Stimulated activated CD8-positive, alpha-beta memory T cell treated with anti-CD3 and anti-CD28 coated beads, Interleukin-4, amount 100 ng/mL, for 4 hours (primary cell): ENCODE data around the gene ACCSL.

Experiments
- DNase-seq, 2 donors: peaks; one replicate each; pipeline ENCODE4 v3.0.0-alpha.2; 2020; ENCODE audit warnings: low read depth in 2 of 2, low spot score in 1 of 2

ACCSL gene

GRCh38 chr11:44047931-44048431, at the start of gene ACCSL:
Gene ACCSL (plus strand): TSS chr11:44047981. CDS start chr11:44048037, 56 bp downstream.
- no peak for DNase-seq

GRCh38 chr11:43998308-43998707, 49.5 kb upstream of the ACCSL start:
- no peak for DNase-seq

DNA sequence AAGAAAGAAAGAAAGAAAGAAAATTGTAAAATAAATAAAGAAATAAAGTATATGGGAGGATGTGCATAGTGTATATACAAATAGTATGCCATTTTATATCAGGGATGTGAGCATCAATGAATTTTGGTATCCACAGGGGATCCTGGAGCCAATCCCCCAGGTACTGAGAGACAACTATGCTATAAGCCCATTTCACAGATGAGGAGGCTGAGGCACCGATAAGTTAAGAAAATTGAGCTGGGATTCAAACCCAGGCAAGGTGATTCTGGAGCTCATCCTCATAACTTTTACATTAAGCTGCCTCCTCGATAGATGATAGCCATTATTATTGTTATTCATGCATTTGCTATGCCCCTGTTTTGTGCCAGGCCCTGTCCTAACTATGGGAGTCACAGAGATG, 47.0 kb upstream of the ACCSL start:
- no peak for DNase-seq

GRCh38 chr11:44002191-44003093, 45.3 kb upstream of the ACCSL start:
- no peak for DNase-seq

GRCh38 chr11:44003736-44004451, 43.9 kb upstream of the ACCSL start:
- no peak for DNase-seq

DNA sequence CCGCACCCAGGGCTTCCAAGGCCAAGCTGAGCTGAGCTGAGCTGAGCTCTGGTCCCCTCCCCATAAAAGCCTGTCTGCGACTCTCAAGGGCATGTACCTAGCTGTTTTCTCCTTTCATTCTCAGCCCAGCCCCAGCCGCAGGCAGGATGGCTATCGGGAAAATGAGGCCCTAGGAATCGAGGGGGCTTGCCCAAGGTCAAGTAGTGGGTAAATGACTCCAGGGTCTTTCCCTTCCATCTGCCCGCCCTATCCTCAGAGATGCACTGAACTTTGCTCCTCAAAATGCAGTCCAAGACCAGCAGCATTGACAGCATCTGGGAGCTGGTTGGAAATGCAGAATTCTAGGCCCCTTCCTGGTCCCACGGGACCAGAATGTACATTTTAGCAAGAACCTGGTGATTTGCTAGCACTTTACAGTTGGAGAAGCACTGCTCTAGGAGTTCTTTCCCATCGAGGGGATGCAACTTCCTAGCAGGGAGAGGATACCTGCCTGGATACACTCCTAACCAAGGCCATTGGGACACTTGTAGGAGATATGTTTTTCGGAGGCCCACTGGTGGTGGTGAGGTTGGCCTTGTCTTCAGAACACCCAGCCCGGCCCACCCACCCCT, 43.2 kb upstream of the ACCSL start:
- no peak for DNase-seq

DNA sequence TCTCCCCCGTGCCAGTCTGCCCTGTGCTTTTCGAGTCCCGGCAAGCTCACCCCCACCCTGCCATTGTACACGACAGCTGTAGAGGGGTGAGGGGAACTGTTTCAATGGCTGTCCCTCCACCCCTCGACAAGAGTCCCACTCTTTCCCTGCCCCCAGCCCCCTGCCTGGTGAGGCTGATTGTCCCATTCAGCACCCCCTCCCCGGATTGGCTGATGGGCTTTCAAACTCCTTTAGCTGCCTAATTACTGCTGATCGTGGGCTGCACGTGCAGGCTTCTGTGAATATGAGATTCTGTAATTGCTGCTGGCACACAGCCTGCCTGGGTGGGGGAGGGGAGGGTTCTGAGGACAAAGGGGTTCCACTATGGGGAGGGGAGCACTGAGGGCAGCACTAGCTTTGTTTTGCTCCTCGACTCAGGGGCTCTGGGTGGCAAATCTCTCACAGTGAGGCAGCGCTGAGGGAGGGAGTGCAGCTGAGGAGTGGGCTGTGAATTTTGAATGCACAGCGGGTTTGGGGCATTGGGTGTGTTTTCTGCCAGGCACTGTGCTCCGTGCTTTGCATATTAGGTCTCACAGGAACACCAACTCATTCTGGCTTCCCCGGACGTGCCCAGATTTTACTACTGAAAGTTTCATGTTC, 42.6 kb upstream of the ACCSL start:
- no peak for DNase-seq

DNA sequence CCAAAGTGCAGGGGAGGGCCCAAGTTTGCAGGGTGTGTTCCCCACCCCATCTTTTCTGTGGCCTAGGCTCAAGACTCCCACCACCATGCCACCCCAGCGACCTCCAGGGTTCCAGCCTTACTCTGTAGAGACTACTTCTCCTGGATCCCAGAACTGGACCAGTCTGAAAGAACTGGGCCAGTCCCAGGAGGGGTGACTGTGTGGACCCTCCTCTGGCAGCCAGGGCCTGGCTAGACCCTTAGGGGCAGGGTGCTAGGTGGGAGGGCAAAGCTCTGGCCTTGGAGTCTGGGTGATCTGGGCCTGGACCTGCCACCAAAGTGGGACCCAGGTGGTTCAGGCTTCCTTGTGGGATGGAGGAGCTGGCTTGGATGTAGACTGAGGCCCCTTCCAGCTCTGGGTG, 41.8 kb upstream of the ACCSL start:
- DNase-seq: no peak

DNA sequence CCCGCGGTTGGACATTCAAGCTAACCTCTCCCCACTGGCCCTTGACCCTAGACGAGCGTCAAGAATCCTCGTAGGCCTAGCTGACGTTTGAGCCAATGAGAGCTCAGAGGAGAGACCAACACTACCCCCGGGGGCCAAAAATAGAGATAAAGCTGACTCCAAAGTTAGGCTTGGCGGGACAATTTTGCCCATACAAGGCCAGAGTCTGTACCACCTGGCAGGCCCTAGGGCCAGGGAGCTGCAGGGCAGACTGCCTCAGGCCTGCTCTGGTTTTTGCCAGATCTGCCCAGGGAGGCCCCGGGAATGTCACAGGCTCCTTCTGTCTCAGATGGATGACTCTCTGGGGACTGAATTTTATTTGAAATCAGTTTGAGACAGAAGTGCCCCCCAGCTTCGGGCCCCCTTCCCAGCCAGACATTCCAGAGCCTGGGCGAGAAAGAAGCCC, 40.8 kb upstream of the ACCSL start:
- DNase-seq: no peak

DNA sequence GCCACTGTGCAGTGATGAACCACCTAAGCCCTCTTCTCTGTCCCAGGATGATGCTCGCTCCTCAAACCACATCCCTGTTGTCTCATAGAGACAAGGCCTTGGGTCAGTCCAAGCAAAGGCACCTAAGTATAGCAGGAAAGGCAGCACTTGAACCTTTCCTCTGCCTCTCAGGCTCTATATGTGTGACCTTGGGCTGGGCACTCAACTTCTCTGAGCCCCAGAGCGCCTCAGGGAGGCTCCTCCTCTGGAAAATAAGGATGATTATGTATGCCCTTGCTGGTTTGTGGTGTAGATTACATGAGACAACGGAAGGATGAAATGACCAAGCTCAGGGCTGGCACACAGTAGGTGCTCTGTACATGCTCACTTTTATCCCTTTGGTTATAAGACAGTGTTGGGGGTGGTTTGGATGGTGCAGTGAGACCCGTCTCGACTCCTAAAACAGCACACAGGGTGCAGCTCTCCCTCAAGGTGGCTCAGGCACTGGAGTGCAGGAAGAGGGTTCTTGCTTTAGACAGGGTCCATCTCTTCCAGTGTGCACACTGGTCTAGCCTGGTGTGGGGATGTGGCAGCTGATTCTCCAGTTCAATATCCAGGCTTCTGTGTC, 40.2 kb upstream of the ACCSL start:
- DNase-seq: no peak

GRCh38 chr11:44008088-44008501, 39.7 kb upstream of the ACCSL start:
- no peak for DNase-seq

GRCh38 chr11:44008698-44009097, 39.1 kb upstream of the ACCSL start:
- no peak for DNase-seq

GRCh38 chr11:44010789-44011251, 37.0 kb upstream of the ACCSL start:
- no peak for DNase-seq

GRCh38 chr11:44011797-44012196, 36.0 kb upstream of the ACCSL start:
- DNase-seq: no peak

- DNase-seq: no peak
Measured at GRCh38 chr11:44014968-44015623, 32.7 kb upstream of the ACCSL start.

DNA sequence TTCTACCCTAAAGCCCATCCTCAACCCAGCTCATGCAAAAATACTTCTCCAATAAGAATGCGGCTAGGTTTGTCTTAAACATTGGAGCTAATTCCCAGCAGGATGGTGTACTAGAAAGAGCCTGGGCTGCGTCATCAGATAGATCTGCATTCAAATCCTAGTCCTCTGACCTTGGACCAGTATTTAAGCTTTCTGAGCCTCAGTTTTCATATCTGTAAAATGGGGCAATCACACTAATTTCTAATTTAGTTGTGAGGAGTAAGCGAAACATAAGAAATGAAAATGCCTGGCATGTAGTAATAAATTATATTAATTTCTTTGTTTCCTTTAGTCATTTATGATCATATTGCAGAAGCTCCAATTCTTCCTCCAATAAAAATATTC, 32.2 kb upstream of the ACCSL start:
- DNase-seq: no peak

GRCh38 chr11:44016131-44016530, 31.6 kb upstream of the ACCSL start:
- DNase-seq: no peak

- DNase-seq: no peak
Measured at GRCh38 chr11:44016546-44017442, 31.0 kb upstream of the ACCSL start.

DNA sequence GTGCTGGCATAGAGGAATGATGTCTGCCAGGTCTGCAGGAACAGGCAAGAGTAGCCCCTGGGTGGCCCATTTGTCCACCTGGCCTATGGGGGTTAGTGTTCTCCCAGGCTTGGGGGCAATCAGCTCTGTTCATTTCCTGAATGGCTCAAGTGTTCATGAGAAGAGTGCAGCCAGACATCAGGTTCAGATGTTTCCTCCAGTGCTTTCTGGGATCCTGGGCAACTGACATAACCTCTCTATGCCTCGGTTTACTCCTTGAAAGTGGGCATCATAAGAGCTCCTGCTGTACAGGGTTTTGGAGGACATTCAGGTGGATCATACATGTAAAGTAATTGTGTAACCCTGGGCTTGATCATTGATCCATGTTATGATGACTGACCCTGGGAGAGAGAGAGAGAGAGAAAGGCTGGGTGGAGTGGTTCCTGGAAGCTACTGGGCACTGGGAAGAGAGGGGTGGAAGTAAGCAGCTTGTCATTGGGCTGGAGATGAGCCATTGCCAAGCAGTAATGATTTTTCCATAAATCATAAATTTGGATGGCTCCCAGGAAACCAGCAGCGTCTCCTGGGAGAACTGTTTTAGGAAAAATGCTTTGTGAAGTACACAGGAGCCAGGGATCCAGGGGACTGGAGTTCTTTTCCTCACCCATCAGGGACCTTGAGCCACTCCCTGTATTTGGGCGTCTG, 30.2 kb upstream of the ACCSL start:
- DNase-seq: no peak
